ENCODE data around the gene IQCE. TPM values are rescaled to one million over a fixed set of nuclear protein-coding genes. Genes with fewer than 3 reads are reported as not detected.

IQCE gene
- total and polyA plus RNA-seq, 9 donors, result 4.4 to 19.2 (median 13.3) TPM

DNA sequence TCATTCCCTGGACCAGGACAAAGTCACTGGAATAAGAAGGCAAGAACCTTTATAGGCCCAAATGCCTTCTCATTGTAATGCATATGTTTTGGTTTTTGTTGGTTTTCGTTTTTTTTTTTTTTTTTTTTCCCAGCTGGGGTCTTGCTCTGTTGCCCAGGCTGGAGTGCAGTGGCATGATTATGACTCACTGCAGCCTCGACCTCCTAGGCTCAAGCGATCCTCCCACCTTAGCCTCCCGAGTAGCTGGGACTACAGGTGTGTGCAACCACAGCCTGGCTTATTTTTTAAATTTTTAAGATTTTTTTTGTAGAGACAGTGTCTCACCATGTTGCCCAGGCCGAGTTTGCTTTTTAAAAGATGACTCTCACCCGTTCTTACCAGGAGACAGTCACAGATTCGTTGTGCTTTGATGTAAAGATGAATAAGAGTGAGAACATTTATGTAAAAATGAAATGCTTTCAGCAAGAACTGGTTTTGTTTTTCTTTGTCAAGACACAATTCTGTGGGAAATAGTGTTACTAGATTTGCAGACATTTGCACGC is 7.6 kb downstream of the IQCE start:
- Histone ChIP-seq H3K4me3 (no peak overlapping the region), H3K27me3 (no peaks in the 10 kb centered on the region), H3K9me3 (no peaks in the 10 kb centered on the region), H3K27ac (no peak overlapping the region), H3K4me1 (ENCODE audit: insufficient read depth) (no peaks in the 10 kb centered on the region), H3K36me3 (no peaks in the 10 kb centered on the region)
- WGBS, 3 donors, result 53 to 78% (median 68%) methylated on average over 8 of the region's 8 CpGs
- no peak for TF ChIP-seq CTCF (IDR thresholded peaks at IDR 0.05)
- TF ChIP-seq POLR2A (IDR thresholded peaks at IDR 0.05), result no peak
- no peak for TF ChIP-seq EP300 (IDR thresholded peaks at IDR 0.05)
- intact Hi-C loops (cut with DNase I), result loop anchor here in 1 of 4 donors (5.0 kb wide), 1 partner anchor 116 kb away; no protein-coding TSS in a partner anchor
- DNase-seq, result no peak

GRCh38 chr7:2566890-2567678 is 8.3 kb downstream of the IQCE start:
- H3K9me3 ChIP-seq, result no peaks in the 10 kb centered on the region
- intact Hi-C loops (cut with DNase I), result loop anchor here in 1 of 4 donors (5.0 kb wide), 1 partner anchor 115 kb away; no protein-coding TSS in a partner anchor
- TF ChIP-seq CTCF (IDR thresholded peaks at IDR 0.05) (no peak), POLR2A (IDR thresholded peaks at IDR 0.05) (no peak), EP300 (IDR thresholded peaks at IDR 0.05) (no peak)
- no peaks in the 10 kb centered on the region for H3K36me3 ChIP-seq
- H3K27me3 ChIP-seq, result no peaks in the 10 kb centered on the region
- H3K27ac ChIP-seq, result no peak overlapping the region
- no peaks in the 10 kb centered on the region for H3K4me1 ChIP-seq (ENCODE audit: insufficient read depth)
- no peak for DNase-seq
- H3K4me3 ChIP-seq, result no peak overlapping the region
- whole genome bisulfite sequencing, 3 donors, result 32 to 66% (median 40%) methylated on average over 28 of the region's 28 CpGs

DNA sequence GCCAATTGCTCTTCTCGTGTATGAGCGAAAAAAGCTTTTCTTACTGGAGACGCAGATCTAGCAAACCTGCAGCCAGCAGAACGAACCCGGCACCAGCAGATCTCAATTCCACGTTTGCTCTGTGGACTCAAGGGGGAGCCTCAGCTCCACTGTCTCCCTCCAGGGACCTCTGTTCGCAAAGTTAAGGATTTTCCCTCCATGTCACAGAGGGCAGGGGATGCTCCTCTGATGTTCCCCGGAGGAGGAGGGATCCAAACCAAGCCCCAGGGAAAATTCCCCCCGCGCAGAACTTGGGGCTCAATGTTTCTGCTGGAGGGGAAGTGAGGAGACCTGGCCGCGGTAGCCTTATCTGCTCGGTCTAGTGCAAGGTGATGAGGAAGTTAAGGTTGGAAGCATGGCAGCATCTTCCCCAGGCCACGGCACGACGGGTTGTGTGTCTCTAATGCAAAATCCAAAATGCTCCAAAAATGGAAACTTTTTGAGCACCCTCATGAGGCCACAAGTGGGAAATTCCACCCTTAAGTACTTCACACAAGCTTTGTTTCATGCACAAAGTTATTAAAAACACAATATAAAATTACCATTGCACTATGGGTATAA is 9.0 kb downstream of the IQCE start:
- H3K36me3 ChIP-seq, result no peaks in the 10 kb centered on the region
- H3K27ac ChIP-seq, result no peak overlapping the region
- intact Hi-C loops (cut with DNase I), result loop anchor here in 1 of 4 donors (5.0 kb wide), 1 partner anchor 115 kb away; no protein-coding TSS in a partner anchor
- no peak overlapping the region for H3K4me3 ChIP-seq
- no peaks in the 10 kb centered on the region for H3K27me3 ChIP-seq
- peak; percentile 35 to 62 (median 52) for DNase-seq
- H3K9me3 ChIP-seq, result no peaks in the 10 kb centered on the region
- TF ChIP-seq POLR2A (IDR thresholded peaks at IDR 0.05) (no peak), CTCF (IDR thresholded peaks at IDR 0.05) (peak in 2 of 3 donors; percentile 18 to 36), EP300 (IDR thresholded peaks at IDR 0.05) (no peak)
- H3K4me1 ChIP-seq (ENCODE audit: insufficient read depth), result no peaks in the 10 kb centered on the region
- 39 to 46% (median 42%) methylated on average over 16 of the region's 16 CpGs for WGBS, 3 donors

- TF ChIP-seq CTCF (IDR thresholded peaks at IDR 0.05) (no peak), EP300 (IDR thresholded peaks at IDR 0.05) (no peak), POLR2A (IDR thresholded peaks at IDR 0.05) (no peak)
- intact Hi-C loops (cut with DNase I), result loop anchor here in 1 of 4 donors (5.0 kb wide), 1 partner anchor 114 kb away; no protein-coding TSS in a partner anchor
- Histone ChIP-seq H3K36me3 (no peaks in the 10 kb centered on the region), H3K4me3 (no peak overlapping the region), H3K27me3 (no peaks in the 10 kb centered on the region), H3K4me1 (ENCODE audit: insufficient read depth) (no peaks in the 10 kb centered on the region), H3K27ac (no peak overlapping the region), H3K9me3 (no peaks in the 10 kb centered on the region)
- no peak for DNase-seq
- 93 to 94% (median 94%) methylated on average over 24 of the region's 24 CpGs for WGBS, 3 donors
These were observed 9.9 kb downstream of the IQCE start for GRCh38 chr7:2568521-2569223.

All from ovary (tissue), 9 donors.